Natural killer cell treated with Interleukin-12 subunit alpha and Interleukin-12 subunit beta and Interleukin-15 and Interleukin-18, amount 100 ng/mL, for 72 hours (primary cell): ENCODE results near the gene DRAXIN. TPM values are rescaled to one million over a fixed set of nuclear protein-coding genes. Genes with fewer than 3 reads are reported as not detected.
A peak's percentile ranks its signal among the peaks of the same experiment; 100 is the strongest.

Experiments
- ATAC-seq, 2 donors: fragments of 150-1000 bp; cut with Tn5 transposase in 1 of 2; sonication (Bioruptor Pico), chemical (Tn5 transposase) in 1 of 2; 2 replicates each; pipeline ENCODE4 v1.10.0; 2021
- DNase-seq: peaks from one replicate; pipeline ENCODE4 v3.0.0; 2022; ENCODE audit warnings: low spot score
- H3K27ac Mint-ChIP-seq, 2 donors: 1 replicate in 1 of 2; 2 replicates in 1 of 2; pipeline ENCODE4 v1.8.0; 2022; ENCODE audit warnings: mixed read lengths in 2 of 2, mild to moderate bottlenecking in 1 of 2, moderate library complexity in 1 of 2
- H3K27me3 Mint-ChIP-seq, 2 donors: 1 replicate in 1 of 2; 2 replicates in 1 of 2; pipeline ENCODE4 v1.8.0; 2022; ENCODE audit warnings: mixed read lengths in 2 of 2
- H3K36me3 Mint-ChIP-seq: one replicate; pipeline ENCODE4 v1.8.0; 2022; ENCODE audit warnings: mixed read lengths
- H3K4me1 Mint-ChIP-seq, 2 donors: 1 replicate in 1 of 2; 2 replicates in 1 of 2; pipeline ENCODE4 v1.8.0; 2022; ENCODE audit warnings: low read depth in 2 of 2, mixed read lengths in 2 of 2, mild to moderate bottlenecking in 1 of 2
- H3K4me3 Mint-ChIP-seq: one replicate; pipeline ENCODE4 v1.8.0; 2022; ENCODE audit warnings: mixed read lengths
- H3K9me3 Mint-ChIP-seq: 2 replicates; pipeline ENCODE4 v1.8.0; 2022; ENCODE audit warnings: mixed read lengths
- total RNA-seq, 2 donors: library from RNA; stranded (reverse); gene quantifications; one replicate each; pipeline ENCODE4 v1.2.3, GENCODE V29; 2022

The DRAXIN gene
- total RNA-seq, 2 donors from 2014 or later: 29.3 to 41.5 TPM

DNA sequence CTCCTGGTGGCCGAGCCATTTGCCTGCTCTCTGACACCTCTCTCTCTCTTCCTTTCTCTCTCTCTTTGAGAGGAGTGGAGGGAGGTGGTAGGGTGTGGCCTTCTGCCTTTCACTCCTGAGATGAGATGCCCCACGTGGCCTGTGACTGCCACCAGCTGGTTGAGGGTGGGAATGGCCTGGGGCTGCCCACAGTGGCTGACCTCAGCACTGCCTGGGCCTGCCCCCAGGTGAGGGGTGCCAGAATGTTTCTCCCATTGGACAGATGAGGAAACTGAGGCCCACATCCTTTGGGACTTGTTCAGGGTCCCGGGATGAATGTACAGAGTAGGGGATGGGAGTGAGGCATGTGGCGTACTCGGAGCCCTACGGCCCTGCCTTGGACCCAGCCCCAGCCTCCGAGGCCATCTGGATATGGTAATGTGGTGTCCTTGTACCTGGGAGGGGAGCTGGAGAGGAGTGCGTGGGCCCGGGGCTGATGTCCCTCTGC is 57.7 kb downstream of the DRAXIN start:
- Mint-ChIP-seq H3K4me3 (peak overlapping the region; percentile 80), H3K4me1 (peaks cover 26 to 33% of the 10 kb centered on the region in 2 donors), H3K36me3 (peaks cover 17% of the 10 kb centered on the region), H3K27me3 (no peaks in the 10 kb centered on the region), H3K27ac (peak overlapping the region; percentile 94 to 95), H3K9me3 (no peaks in the 10 kb centered on the region)
- DNase-seq: peak; percentile 86
- ATAC-seq: peak; percentile 95

DNA sequence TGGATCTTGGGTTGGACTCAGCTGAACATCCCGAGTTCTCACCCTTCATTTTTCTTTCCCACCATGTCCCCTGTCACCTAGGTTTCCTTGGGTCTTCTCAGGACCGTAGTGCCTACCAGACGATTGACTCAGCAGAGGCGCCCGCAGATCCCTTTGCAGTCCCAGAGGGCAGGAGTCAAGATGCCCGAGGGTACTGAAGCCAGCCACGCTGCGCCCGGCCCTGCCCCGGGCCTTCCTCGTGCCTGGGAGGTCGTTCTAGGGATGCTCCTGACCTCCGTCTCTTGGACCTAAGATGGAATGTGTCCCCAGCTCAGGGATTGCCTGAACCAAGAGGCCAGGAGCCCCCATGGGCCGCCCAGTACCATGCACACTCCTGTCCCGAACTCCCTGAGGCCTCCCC is 58.5 kb downstream of the DRAXIN start:
- Mint-ChIP-seq H3K27me3 (no peaks in the 10 kb centered on the region), H3K4me3 (no peak overlapping the region), H3K36me3 (peaks cover 17% of the 10 kb centered on the region), H3K4me1 (peaks cover 26 to 29% of the 10 kb centered on the region in 2 donors), H3K9me3 (no peaks in the 10 kb centered on the region), H3K27ac (no peak overlapping the region)
- DNase-seq (no peak), ATAC-seq (no peak)

DNA sequence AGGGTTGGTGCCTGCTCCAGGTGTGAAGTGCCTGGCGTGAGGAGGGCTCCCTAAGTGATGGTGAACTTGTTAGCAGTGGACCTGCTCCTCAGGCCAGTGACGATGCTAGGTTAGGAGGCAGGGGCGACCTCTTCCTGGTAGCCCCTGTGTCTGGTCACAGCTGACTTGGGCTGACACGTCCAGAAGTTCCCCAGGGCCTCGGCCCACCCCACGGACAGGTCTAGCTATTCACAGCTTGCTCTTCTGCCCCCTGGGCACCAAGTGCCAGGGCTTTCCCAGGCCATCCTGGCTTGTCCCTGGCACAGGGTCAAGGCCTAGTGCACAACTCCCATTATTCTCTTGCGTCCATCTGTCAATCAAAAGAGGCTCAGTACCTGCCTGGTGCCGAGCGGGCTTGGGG is 59.6 kb downstream of the DRAXIN start:
- DNase-seq (no peak), ATAC-seq (no peak)
- Mint-ChIP-seq H3K36me3 (peaks cover 12% of the 10 kb centered on the region), H3K27me3 (no peaks in the 10 kb centered on the region), H3K4me3 (no peak overlapping the region), H3K9me3 (no peaks in the 10 kb centered on the region), H3K4me1 (peaks cover 19% of the 10 kb centered on the region in 2 donors), H3K27ac (peak overlapping the region in 1 of 2 donors; percentile 83)

DNA sequence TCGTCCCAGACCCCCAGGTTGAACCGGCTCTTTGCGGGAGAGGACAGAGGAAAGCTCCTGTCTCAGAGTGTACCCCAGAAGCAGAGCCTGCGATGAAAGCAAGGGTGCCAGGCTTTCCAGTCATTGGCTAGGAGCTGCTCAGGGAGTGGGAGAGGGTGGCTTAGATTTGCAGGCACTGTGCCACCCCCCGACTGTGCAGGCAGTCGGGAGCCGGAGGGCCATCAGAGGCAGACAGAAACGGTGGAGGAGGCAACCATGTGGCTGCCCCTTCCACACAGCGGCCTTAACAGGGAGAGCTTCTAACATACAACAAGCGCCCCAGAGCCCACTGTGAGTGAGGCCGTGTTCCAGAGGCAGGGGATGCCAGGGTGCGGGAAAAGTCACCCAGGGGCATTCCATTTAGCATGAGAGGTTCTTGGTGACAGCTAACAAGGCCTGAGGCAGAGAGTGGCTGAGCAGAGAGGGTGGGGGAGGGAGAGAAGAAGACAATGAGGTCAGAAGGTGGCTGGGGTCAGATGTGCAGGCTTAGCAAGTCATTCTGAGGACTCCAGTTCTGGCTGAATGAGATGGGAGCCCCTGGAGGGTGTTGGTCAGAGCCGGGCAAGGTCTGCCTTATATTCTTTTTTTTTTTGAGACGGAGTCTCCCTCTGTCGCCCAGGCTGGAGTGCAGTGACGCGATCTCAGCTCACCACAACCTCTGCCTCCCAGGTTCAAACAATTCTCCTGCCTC is 61.0 kb downstream of the DRAXIN start:
- ATAC-seq: no peak
- H3K27me3 Mint-ChIP-seq: no peaks in the 10 kb centered on the region
- H3K36me3 Mint-ChIP-seq: peaks cover 7% of the 10 kb centered on the region
- peaks cover 10 to 11% of the 10 kb centered on the region in 2 donors for H3K4me1 Mint-ChIP-seq
- H3K4me3 Mint-ChIP-seq: no peak overlapping the region
- peak overlapping the region in 1 of 2 donors; percentile 83 for H3K27ac Mint-ChIP-seq
- DNase-seq: no peak
- H3K9me3 Mint-ChIP-seq: no peaks in the 10 kb centered on the region

DNA sequence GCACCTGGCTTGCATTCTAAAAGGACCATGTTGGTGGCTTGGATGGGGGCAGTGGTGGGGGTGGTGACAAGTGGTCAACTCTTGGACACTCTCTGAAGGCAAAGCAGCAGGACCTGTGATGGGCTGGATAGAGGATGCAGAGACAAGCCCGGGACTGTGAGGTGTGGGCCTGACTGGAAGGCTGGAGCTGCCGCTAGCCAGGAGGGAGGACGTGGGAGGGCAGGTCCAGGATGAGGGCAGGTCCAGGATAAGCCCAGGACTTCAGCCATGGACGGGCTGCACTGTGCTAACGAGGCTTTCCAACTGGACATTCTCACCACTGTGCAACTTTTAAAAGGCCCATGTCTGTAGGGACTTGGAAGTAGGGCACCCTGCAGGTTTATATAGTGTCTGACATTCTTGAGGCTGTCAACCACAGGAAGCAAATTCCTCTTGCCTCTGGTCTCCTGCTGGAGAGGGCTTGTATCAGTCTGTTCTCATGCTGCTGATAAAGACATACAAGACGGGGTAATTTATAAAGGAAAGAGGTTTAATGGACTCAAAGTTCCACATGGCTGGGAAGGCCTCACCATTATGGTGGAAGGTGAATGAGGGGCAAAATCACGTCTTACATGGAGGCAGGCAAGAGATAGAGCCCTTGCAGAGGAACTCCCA is 62.2 kb downstream of the DRAXIN start:
- Mint-ChIP-seq H3K4me3 (no peak overlapping the region), H3K27me3 (no peaks in the 10 kb centered on the region), H3K4me1 (peaks cover 7% of the 10 kb centered on the region in 2 donors), H3K27ac (peak overlapping the region in 1 of 2 donors; percentile 83), H3K9me3 (no peaks in the 10 kb centered on the region), H3K36me3 (peaks cover 7% of the 10 kb centered on the region)
- no peak for DNase-seq
- ATAC-seq: no peak

DNA sequence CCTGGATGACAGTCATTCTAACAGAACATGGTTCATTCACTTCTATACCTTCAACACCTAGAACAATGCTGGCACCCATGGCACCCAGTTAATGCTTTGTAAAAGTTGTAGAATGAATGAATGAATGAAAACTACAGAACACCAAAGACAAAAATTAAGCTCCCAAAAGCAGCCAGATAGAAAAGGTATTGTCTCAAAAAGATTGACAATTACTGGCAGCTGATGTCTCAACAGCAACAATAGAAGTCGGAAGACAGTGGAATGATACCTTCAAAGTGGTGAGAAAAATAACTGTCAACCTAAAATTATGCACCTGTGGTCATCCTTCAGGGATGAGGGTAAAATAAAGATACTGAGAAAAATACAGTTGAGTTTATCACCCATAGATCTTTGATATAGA is 65.5 kb downstream of the DRAXIN start:
- Mint-ChIP-seq H3K36me3 (no peaks in the 10 kb centered on the region), H3K27ac (no peak overlapping the region), H3K4me3 (no peak overlapping the region), H3K4me1 (peaks cover 0 to 3% of the 10 kb centered on the region in 2 donors), H3K9me3 (no peaks in the 10 kb centered on the region), H3K27me3 (peaks cover 5 to 8% of the 10 kb centered on the region in 2 donors)
- no peak for DNase-seq
- no peak for ATAC-seq

DNA sequence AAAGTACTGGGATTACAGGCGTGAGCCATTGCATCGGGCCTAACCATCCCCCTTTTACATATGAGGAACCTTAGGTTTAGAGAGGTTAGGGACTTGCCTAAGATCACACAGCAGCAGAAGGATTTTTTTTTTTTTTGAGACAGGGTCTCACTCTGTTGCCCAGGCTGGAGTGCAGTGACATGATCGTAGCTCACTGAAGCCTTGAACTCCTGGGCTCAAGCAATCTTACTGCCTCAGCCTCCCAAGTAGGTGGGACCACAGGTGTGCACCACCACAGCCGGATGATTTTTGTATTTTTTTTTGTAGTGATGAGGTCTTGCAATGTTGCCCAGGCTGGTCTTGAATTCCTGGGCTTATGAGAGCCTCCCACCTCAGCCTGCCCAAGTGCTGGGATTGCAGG is 68.3 kb downstream of the DRAXIN start:
- H3K4me3 Mint-ChIP-seq: no peak overlapping the region
- H3K36me3 Mint-ChIP-seq: no peaks in the 10 kb centered on the region
- no peaks in the 10 kb centered on the region for H3K9me3 Mint-ChIP-seq
- peaks cover 4 to 7% of the 10 kb centered on the region in 2 donors for H3K4me1 Mint-ChIP-seq
- no peak overlapping the region for H3K27ac Mint-ChIP-seq
- DNase-seq (no peak), ATAC-seq (no peak)
- peaks cover 13 to 15% of the 10 kb centered on the region in 2 donors for H3K27me3 Mint-ChIP-seq

DNA sequence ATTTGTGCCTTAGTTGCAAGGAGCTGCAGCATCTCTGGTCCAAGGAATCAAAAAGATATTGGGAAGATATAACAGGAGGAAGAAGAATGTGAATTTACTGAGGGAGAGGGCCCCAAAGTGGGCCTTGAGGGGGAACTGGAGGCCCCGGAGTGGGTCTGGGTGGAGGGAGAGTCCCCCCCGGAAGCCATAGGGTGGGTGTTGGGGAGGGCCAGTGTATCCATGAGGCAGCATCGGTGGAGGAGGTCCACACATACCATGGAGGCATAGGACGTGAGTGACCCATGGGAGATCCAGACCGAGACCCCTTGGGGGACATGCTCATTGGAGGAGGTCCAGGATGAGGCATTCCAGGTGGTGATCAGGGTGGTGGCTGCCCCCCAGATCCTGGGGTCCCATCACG is 69.8 kb downstream of the DRAXIN start:
- peaks cover 13 to 15% of the 10 kb centered on the region in 2 donors for H3K27me3 Mint-ChIP-seq
- peaks cover 4 to 7% of the 10 kb centered on the region in 2 donors for H3K4me1 Mint-ChIP-seq
- no peak overlapping the region for H3K4me3 Mint-ChIP-seq
- no peak for DNase-seq
- H3K36me3 Mint-ChIP-seq: no peaks in the 10 kb centered on the region
- H3K27ac Mint-ChIP-seq: no peak overlapping the region
- no peaks in the 10 kb centered on the region for H3K9me3 Mint-ChIP-seq
- no peak for ATAC-seq

DNA sequence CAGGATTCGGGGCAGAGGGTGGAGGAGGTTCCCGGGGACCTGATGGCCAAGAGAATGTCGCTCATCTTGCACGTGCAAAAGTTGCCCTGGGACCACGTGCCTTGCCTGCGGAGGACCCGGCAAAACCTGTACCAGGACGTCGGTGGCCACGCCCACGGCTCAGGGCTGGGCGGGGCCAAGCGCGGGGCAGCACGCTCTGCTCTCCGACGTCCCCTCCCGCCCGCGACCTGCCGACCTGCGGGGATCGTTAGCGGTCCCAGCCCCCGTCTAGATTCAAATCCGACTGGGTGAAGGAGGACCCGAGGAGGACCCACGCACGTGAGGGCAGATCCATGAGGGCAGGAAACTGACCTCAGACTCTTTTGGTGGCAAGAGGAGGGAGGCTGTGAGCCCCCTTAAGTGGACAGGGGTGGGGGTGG is 70.5 kb downstream of the DRAXIN start, which contains the start of gene C1orf167:
Gene C1orf167 (plus strand): TSS at position 206 of the 419 bp plus-strand sequence. CDS start 2,208 bp downstream, outside the sequence.
- Mint-ChIP-seq H3K27me3 (peaks cover 13 to 15% of the 10 kb centered on the region in 2 donors), H3K4me3 (no peak within 1 kb of the TSS), H3K27ac (peak within 1 kb of the TSS in 1 of 2 donors; percentile 68), H3K4me1 (peaks cover 4 to 7% of the 10 kb centered on the region in 2 donors), H3K36me3 (no peaks in the 10 kb centered on the region), H3K9me3 (no peaks in the 10 kb centered on the region)
- DNase-seq: no peak
- ATAC-seq: peak; percentile 68 to 82

DNA sequence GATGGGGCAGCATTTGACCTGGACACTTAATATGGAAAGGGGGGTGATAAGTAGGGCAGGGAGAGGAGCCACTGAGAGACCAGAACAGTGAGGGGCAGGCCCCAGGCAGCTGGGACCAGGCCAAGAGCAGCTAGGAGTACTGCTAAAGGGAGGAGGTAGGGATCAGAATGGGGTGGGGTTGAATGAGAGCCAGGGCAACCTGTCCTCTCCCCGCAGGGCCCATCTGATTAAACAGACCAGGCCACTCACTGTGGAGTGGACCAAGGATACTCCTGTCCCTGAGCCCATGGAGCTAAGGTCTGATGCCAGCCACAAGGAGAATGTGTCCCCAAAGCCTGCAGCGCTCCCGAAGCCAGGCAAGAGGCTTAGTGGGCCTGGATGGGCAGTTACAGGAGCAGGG is 72.6 kb downstream of the DRAXIN start:
- H3K27me3 Mint-ChIP-seq: peaks cover 13 to 15% of the 10 kb centered on the region in 2 donors

DNA sequence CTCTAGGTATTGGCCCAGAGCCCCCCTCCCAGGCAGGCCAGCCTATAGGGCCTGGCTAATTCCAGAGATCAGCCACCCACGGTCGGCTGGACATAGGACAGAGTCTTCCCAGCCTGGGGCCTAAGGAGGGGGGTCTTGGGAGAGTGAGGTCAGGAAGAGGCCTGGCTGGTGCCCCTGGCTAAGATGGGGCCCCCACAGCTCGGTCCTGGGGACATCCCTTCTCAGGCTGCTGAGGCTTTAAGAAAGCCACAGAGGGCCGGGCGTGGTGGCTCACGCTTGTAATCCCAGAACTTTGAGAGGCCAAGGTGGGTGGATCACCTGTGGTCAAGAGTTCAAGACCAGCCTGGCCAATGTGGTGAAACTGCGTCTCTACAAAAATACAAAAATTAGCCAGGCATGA is 73.0 kb downstream of the DRAXIN start:
- H3K4me3 Mint-ChIP-seq: no peak overlapping the region
- no peaks in the 10 kb centered on the region for H3K36me3 Mint-ChIP-seq
- no peak overlapping the region for H3K27ac Mint-ChIP-seq
- DNase-seq (no peak), ATAC-seq (no peak)
- peaks cover 13 to 15% of the 10 kb centered on the region in 2 donors for H3K27me3 Mint-ChIP-seq
- peaks cover 4 to 7% of the 10 kb centered on the region in 2 donors for H3K4me1 Mint-ChIP-seq
- no peaks in the 10 kb centered on the region for H3K9me3 Mint-ChIP-seq

More for the DNA sequence above, 72.6 kb downstream of the DRAXIN start:
- H3K4me1 Mint-ChIP-seq: peaks cover 4 to 7% of the 10 kb centered on the region in 2 donors
- ATAC-seq: no peak
- H3K36me3 Mint-ChIP-seq: no peaks in the 10 kb centered on the region
- DNase-seq: no peak
- H3K9me3 Mint-ChIP-seq: no peaks in the 10 kb centered on the region
- no peak overlapping the region for H3K27ac Mint-ChIP-seq
- no peak overlapping the region for H3K4me3 Mint-ChIP-seq

DNA sequence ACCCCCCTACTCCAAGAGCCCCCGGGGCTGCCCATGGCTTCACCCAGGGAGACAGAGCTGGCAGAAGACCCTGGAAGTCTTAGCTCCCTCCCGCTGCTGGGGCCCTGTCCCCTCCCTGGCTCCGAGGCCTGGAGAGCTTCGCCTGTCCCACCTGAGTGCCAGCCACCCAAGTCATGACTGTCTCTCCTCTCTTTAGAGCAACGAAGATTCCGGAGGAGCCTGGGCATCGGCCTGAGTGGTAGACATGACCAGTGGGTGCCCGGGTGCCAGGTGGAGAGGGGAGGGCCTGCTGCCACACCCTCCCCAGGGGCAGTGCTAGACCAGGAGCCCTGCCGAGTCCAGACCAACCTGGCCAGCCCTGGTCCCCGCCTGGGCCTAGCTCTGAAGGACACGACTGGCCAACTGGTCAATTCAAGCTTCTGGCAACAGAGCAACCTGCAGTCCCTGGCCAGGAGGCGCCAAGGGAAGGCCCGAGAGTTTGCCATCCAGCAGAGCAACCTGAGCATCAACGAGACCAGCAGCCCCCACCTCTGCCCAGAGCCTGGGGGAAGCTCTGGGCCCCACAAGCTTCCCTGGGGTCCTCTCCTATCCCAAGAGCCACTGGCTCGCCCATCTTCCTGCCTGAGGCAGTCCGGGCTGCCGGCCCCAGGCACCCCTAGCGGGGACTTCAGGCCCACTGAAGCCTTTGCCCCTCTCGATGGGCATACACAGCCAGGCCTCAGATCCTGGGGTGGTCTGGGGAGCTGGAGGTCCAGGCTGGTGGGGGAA is 74.3 kb downstream of the DRAXIN start:
- Mint-ChIP-seq H3K27ac (no peak overlapping the region), H3K9me3 (no peaks in the 10 kb centered on the region), H3K4me3 (no peak overlapping the region), H3K36me3 (no peaks in the 10 kb centered on the region), H3K27me3 (peaks cover 10 to 13% of the 10 kb centered on the region in 2 donors), H3K4me1 (peaks cover 4 to 7% of the 10 kb centered on the region in 2 donors)
- ATAC-seq (no peak), DNase-seq (no peak)

DNA sequence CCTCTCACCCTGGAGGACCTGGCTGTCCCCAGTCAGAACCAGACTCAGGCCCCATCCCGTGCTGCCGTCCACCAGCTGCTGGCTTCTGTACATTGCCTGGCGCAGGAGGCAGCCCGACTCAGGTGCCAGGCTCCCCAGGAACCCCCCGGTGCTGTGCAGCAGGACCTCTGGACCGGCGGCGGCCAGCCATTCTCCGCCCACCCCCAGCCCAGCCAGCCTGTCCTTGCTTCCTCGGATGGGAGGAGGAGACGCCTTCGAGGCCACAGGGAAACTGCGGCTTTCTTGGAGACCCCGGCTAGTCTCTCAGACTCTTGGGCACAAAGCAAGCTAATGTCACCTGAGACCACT is 74.9 kb downstream of the DRAXIN start:
- Mint-ChIP-seq H3K27ac (no peak overlapping the region), H3K27me3 (peaks cover 8% of the 10 kb centered on the region in 2 donors), H3K36me3 (no peaks in the 10 kb centered on the region), H3K9me3 (no peaks in the 10 kb centered on the region), H3K4me1 (peaks cover 3 to 4% of the 10 kb centered on the region in 2 donors), H3K4me3 (no peak overlapping the region)
- ATAC-seq (peak in 1 of 2 donors; percentile 8), DNase-seq (no peak)
